Stimulated activated CD4-positive, alpha-beta T cell treated with anti-CD3 and anti-CD28 coated beads, Interleukin-12 subunit alpha, Interleukin-12 subunit beta, amount 100 ng/mL, for 24 hours (primary cell): ENCODE measurements around the gene SCNN1G.
A peak's percentile ranks its signal among the peaks of the same experiment; 100 is the strongest.
"Not testable (repeated sequence)": the region's sequence is repeated elsewhere in the genome, so short reads cannot be mapped to it uniquely, and the experiment has no call there.

Source experiments
- DNase-seq, 2 experiments: peaks; one replicate each; pipeline ENCODE4 v3.0.0-alpha.2; 2020; ENCODE audit warnings: low read depth in 2 of 2

SCNN1G gene

DNA sequence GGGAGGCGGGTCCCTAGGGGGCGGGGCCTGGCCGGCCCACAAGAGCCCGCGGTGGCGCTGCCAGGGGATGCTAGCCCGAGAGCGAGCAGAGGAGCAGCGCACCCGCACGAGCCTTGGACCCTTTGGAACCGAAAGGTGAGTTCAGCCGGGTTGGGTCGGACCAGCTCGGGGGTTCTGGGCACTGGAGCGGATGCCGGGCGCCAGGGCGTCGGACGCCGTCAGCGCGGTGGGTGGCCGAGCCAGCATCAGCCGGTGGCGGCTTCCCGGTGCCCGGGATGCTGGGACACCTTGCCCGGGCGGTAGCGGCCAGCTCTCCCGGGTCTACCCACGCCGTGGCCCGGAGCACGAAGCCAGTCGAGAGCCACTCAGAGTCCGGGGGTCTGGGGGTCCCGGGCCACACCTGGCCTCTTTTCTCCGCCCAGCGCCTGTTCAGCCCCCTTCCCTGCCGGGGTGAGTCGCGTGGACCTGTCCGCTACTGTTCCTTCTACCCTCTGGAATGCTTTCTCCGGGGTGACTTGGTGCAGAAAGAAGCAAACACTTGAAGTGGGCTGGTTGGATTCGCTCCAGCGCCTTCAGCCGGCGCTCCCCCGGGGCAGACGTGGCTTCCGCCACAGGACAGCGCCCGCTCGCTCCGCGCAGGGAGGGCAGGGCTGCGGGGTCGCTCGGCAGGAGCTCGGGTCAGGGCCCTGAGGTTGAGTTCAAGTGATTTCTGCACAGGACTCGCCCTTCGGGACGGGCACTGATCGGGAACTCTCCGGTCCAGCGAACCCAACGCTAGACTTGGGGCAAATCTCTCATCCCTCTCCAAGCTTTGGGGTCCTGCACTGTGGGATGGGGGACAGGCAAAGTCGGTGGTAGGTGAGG is at the start of gene SCNN1G:
Gene SCNN1G (plus strand): TSS at position 67 of the 864 bp plus-strand sequence. CDS start 3,527 bp downstream, outside the sequence.
- DNase-seq = no peak

DNA sequence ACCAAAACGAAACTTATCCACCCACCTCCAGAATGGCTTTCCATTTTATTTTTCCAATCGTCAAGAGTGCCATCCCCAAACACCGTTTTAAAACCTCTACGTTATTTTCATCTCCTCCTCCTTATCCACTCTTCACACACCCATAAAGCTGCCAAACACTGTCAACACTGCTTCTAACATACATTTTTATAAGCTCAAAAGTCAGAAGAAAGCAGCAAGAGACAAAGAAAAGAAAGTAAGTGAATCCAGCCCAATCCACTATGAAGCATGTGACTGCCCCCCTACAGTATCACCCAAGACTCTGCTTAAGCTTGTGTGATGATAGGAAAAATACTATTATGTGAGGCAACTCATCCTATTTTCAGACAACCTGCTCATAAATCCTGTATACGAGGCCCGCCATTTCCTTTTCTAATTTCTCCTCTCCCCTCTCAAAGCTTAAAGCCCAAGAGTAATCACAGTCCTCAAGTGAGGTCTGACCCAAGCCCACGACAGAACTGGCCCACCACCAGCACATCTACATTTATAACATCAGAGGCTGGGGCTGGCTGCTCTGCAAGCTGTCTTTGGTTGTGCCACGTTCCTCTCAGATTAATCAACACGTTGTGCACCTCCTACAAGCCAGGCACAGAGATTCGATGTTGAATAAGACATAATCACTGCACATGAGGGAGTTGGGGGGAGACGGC is 49.6 kb upstream of the SCNN1G start:
- no peak for DNase-seq

- no peak for DNase-seq
These were observed 48.3 kb upstream of the SCNN1G start for GRCh38 chr16:23134274-23134673.

- no peak for DNase-seq
These were observed 45.3 kb upstream of the SCNN1G start for GRCh38 chr16:23137256-23137655.

DNA sequence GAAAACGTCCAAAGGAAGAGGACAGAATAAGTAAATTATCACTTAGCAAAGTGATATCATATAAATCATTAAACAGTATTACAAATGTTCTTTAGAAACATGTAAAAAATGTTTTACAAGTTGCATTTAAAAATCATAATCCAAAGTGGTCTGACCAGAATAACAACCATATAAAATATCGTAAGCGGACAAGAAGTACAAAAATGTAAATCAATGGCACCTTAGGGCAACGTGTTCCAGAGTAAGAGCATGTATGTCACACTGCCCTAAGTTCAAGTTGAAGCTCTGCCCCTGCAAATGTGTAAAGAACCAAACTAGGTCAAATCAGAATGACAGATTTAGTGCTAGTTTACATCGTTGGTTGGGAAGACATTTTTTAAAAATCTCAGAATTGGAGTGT is 44.7 kb upstream of the SCNN1G start:
- DNase-seq = no peak

DNA sequence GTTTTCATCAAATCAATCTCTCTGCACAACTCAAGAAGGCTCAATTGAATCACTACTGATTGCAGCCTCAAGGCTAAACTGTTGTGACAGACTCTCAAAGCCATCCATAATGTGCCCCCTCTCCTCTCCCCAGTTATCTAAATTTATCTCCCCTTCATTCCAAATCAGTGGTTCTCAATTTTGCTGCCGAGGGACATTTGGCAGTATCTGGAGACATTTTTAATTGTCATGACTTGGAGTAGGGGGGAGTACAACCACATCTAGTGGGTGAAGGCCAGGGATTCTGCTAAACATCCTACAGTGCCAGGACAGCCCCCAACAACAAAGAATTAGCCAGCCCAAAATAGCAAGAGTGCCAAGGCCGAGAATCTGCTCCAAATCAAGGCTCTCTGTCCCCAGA is 42.4 kb upstream of the SCNN1G start:
- DNase-seq = no peak

DNA sequence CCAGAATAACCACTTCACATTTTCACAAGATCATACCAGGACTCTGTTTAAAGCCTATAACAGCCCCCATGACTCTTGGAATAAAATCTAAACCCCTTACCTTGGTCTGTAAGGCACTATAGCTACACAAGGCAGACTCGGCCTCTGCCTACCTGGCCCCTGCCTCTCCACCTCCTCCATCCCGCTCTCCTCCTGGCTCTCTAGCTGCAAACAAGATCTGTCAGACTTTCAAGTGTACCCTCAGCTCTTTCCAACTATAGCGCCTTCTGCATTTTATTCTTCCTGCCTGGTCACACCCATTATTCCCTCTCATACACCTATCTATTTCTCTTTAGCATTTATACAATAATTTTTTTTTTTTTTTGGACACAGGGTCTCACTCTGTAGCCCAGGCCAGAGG is 41.5 kb upstream of the SCNN1G start:
- DNase-seq = no peak

DNA sequence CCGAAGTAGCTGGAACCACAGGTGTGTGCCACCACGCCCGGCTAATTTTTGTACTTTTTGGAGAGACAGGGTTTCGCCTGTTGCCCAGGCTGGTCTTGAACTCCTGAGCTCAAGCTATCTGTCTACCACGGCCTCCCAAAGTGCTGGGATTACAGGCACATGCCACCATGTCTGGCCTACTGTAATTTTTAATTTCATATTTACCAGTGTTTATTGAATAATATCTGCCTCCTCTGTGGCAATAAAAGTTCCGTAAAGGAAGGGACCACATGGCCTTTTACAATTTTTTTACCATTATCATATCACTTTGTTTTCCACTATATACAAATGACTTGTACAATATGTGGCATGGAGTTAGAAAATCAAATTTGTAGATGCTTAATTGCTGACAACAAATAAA is 41.0 kb upstream of the SCNN1G start:
- no peak for DNase-seq

DNA sequence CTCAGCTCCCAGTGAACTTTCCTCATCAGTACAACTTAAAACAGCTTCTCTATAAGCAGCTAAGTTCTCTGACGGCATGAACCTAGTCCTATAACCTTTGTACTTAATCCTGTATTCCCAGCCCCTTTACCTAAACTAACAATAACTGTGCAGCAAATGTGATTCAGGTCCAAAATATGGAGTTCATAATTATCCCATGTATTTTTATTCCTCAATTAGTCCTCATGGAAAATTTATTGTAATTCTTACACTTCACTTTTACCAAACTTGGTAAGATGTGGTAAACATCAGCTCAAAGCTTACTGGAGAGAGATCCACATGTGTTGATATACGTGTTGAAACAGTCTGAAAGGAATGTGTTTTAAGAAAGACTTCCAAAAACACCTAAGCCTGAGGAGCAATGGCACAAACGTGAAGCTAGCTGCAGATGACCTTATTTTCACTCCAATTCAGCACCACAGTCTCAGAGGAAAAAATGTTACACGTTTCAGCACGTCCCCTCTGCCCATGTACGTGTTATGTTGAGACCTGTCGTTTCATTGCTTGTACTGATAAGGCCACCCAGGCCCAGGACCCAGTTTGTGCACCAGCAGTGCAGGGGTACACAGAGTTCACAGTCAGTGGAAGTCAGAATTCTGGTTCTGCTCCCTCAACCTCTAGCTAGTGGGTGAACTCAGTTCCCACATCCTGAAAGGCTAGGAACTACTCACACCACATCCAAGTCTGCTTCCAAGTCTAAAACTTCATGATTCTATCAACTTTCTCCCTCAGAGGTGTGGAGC is 40.4 kb upstream of the SCNN1G start:
- no peak for DNase-seq

- no peak for DNase-seq
These were observed 39.2 kb upstream of the SCNN1G start for GRCh38 chr16:23143391-23143790.

- not testable (repeated sequence) for DNase-seq
These were observed 38.2 kb upstream of the SCNN1G start for GRCh38 chr16:23144393-23144792.

DNA sequence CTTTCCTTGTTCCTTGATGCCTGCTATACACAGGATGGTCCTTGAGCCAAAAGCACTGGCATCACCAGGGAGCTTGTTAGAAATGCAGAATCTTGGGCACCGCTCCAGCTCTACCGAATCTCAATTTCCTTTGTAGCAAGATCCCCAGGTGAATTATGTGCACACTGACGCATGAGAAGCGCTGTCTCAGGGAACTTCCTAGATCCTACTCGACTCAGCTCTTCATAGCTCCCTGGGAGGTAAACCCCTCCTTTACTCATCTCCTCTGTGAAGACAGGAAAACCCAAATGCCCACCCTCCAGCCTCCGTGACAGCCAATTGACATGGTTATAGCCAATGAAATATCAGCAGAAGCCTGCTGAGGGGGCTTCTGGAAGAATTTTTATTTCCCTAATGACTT is 37.4 kb upstream of the SCNN1G start:
- DNase-seq = no peak

DNA sequence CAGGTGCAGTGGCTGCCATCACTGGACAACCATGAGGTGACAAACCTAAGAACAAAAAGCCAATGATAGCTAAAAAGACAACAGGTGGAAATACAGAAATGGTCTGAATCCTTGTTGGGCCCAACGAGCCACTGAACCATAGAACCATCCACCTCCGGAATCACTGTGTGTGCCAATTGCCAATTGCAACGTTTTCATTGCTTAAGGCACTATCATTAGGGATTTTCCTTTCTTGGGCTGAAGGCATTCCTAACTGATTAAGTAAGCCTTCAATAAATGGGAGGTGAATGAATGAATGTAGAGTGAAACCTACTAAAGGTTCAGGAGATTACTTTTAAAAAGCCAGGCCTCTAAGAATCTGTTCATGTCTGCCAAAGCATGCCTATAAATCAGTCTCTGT is 36.9 kb upstream of the SCNN1G start:
- DNase-seq = no peak

GRCh38 chr16:23146877-23147601 is 35.5 kb upstream of the SCNN1G start:
- no peak for DNase-seq

- DNase-seq = no peak
These were observed 34.9 kb upstream of the SCNN1G start for GRCh38 chr16:23147666-23148065.

DNA sequence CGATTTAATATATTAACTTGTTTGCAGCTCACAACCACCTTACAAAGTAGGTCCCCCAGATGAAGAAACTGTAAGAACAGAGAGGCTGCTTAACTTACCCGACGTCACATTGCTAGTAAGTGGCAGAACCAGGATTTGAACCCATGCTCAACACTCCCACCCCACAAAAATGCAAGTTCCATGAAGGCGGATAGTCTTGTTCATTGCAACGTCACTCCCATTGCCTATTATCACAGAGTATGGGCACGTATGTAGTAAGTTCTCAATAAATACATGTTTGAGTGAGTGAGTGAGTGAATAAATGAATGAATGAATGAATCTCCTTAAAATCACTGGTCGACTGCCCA is 34.4 kb upstream of the SCNN1G start:
- DNase-seq = no peak

DNA sequence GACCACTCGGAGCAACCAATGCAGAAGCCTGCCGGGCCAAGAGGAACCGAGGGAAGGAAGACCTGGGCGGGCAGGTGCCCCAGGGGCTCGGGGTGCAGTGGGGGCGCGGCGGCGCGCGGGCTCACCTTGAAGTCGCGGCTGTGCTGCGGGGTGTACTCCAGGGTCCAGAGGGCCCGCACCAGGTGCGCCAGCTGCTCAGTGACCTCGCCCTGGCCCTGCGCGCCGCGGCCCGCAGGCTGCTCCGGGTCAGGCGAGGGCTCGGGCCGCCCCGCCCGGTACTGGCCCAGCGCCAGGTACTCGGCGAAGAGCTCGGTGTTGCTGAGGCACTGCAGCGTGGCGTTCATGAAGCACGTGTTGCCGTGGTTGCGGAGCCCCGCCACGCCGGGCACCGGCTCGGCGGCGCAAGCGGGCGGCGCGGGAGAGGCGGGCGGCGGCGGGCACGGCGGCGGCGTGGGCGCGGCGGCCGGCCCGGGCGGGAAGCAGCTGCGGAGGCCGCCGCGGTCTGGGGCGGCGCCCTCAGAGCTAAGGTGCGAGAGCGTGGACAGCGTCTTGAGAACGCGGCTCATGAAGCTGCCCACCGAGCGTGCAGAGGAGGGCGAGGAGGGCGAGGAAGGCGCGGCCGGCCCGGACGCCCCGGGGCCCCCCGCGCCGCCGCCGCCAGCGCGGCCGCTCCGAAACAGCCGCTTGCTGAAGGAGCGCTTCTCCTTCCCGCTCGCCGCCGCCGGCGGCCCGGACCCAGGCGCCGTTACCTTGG is 33.9 kb upstream of the SCNN1G start:
- DNase-seq = peak; percentile 21 to 28

DNA sequence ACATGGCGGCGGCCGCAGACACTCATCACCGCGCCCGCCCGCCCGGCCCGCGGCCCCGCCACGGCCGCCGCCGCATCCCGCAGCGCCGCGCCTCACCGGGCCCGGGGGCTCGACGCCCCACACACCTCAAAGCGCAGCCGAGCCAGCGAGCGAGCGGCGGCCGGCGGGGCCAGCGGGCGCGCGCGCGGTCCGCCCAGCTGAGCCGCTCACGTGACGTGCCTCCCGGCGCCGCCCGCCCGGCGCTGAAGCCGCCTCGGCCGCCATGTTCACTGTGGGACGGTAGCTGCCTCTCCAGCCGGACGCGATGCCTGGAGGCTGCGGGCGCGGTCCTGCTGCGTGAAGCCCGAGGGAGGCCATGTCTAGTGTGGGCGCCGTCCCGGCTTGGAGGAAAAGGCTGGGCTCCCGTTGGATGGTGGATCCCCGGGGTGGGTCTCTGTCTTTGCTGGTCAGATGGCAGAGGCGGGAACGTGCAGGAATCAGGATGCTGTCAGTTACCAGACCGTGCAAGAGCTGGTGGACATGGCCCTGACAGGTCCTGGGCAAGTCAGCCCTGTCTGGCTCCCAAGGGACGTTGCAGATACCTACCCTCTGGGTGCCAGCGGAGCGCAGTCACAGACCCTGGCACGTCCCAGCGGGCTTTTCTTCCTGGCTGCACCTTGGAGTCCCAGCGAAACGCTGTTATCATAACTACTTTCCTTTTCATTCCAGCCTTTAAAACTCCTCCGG is 33.1 kb upstream of the SCNN1G start, which contains the start of gene USP31:
Gene USP31 (minus strand): TSS at position 186 of the 726 bp plus-strand sequence. CDS start 182 bp downstream, at position 4.
- DNase-seq = peak; percentile 83 to 89

DNA sequence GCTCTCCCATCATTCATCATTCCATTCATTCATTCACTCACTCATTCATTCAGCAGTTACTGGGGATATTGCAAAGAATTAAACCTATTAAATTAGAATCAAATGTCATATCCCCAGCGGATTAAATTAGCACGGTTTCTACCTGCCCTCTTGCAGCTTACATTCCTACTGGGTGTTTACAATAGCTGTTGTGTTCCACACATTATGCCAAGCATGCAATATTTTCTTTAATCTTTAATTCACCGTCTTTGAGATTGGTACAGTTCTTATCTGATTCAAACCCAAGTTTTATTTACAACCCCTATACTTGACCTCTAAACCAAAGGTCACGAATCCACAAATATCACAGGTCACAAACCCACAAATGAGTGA is 32.6 kb upstream of the SCNN1G start:
- no peak for DNase-seq
